Fibroblast of skin of abdomen (primary cell): ENCODE data around the gene RUFY3.

Experiments used
- DNase-seq: peaks from one replicate; pipeline ENCODE4 v3.0.0-alpha.2; 2013

Gene RUFY3

GRCh38 chr4:70841951-70842350, 120.2 kb downstream of the RUFY3 start:
- no peak for DNase-seq

GRCh38 chr4:70842761-70843435, 121.1 kb downstream of the RUFY3 start:
- no peak for DNase-seq

- no peak for DNase-seq
These were observed 122.4 kb downstream of the RUFY3 start for GRCh38 chr4:70844180-70844579.

- no peak for DNase-seq
These were observed 127.5 kb downstream of the RUFY3 start for GRCh38 chr4:70849291-70849690.

- DNase-seq = no peak
These were observed 133.7 kb downstream of the RUFY3 start for GRCh38 chr4:70855464-70855863.
